Liver (tissue), 9 donors: Measurements from ENCODE around the gene PGAM2. TPM values are rescaled to one million over a fixed set of nuclear protein-coding genes. Genes with fewer than 3 reads are reported as not detected.

ENCODE experiments used
- DNase-seq: peaks from one replicate; pipeline ENCODE4 v3.0.0-alpha.2; 2017; ENCODE audit warnings: low spot score
- H3K27ac ChIP-seq, 2 donors: one replicate each; pipeline ENCODE4 v1.7.0; 2013; ENCODE audit warnings: inconsistent platforms in 2 of 2, low read length in 2 of 2, control low read depth in 1 of 2, low read depth in 1 of 2, mild to moderate bottlenecking in 1 of 2
- H3K27me3 ChIP-seq, 4 donors: one replicate each; pipeline versions ENCODE4 v1.6.1 to v1.7.0; 2013; ENCODE audit warnings: low read length in 3 of 4, inconsistent platforms in 1 of 4, mild to moderate bottlenecking in 1 of 4, moderate library complexity in 1 of 4; ENCODE audit not compliant: control insufficient read depth in 4 of 4, insufficient read depth in 4 of 4
- H3K36me3 ChIP-seq, 4 donors: one replicate each; pipeline versions ENCODE4 v1.6.1 to v1.7.0; 2013; ENCODE audit warnings: low read length in 3 of 4, mild to moderate bottlenecking in 3 of 4, low read depth in 1 of 4, moderate library complexity in 1 of 4; ENCODE audit not compliant: control insufficient read depth in 4 of 4, insufficient read depth in 3 of 4
- H3K4me1 ChIP-seq, 4 donors: one replicate each; pipeline versions ENCODE4 v1.6.1 to v1.7.0; 2013; ENCODE audit warnings: low read length in 3 of 4, mild to moderate bottlenecking in 3 of 4, moderate library complexity in 1 of 4; ENCODE audit not compliant: control insufficient read depth in 4 of 4, insufficient read depth in 4 of 4
- H3K4me3 ChIP-seq, 3 donors: one replicate each; pipeline versions ENCODE4 v1.6.1 to v1.7.0; 2013; ENCODE audit warnings: low read length in 3 of 3, control low read depth in 1 of 3, low read depth in 1 of 3, mild to moderate bottlenecking in 1 of 3
- H3K9ac ChIP-seq, 2 donors: one replicate each; pipeline ENCODE4 v1.7.0; 2013; ENCODE audit warnings: low read length in 2 of 2, mild to moderate bottlenecking in 2 of 2, moderate library complexity in 2 of 2, control low read depth in 1 of 2, low read depth in 1 of 2
- H3K9me3 ChIP-seq, 4 donors: one replicate each; pipeline versions ENCODE4 v1.6.1 to v1.7.0; 2013; ENCODE audit warnings: low read length in 3 of 4; ENCODE audit not compliant: control insufficient read depth in 4 of 4
- EGR1 ChIP-seq, 2 donors: IDR thresholded peaks; 2 replicates each; pipeline ENCODE4 v1.6.1; 2016 to 2018; ENCODE audit warnings: antibody characterized with exemption in 2 of 2, low read depth in 2 of 2
- FOXA1 ChIP-seq: IDR thresholded peaks from 2 replicates; pipeline ENCODE4 v1.6.1; 2016; ENCODE audit warnings: antibody characterized with exemption
- FOXA2 ChIP-seq: IDR thresholded peaks from 2 replicates; pipeline ENCODE4 v1.6.1; 2016; ENCODE audit warnings: antibody characterized with exemption
- GABPA ChIP-seq, 2 donors: IDR thresholded peaks in 1 of 2; conservative IDR thresholded peaks in 1 of 2; 2 replicates each; pipeline ENCODE4 v1.6.1; 2016; ENCODE audit warnings: antibody characterized with exemption in 2 of 2, mild to moderate bottlenecking in 1 of 2, moderate library complexity in 1 of 2
- HNF4A ChIP-seq, 2 donors: conservative IDR thresholded peaks; 2 replicates each; pipeline ENCODE4 v1.6.1; 2016; ENCODE audit warnings: antibody characterized with exemption in 2 of 2, mild to moderate bottlenecking in 2 of 2
- HNF4G ChIP-seq: IDR thresholded peaks from 2 replicates; pipeline ENCODE4 v1.6.1; 2016; ENCODE audit warnings: antibody characterized with exemption
- JUND ChIP-seq, 2 donors: IDR thresholded peaks; 2 replicates each; pipeline ENCODE4 v1.6.1; 2016; ENCODE audit warnings: antibody characterized with exemption in 2 of 2
- NR2F2 ChIP-seq: IDR thresholded peaks from 2 replicates; pipeline ENCODE4 v1.6.1; 2016; ENCODE audit warnings: antibody characterized with exemption
- RAD21 ChIP-seq, 2 donors: IDR thresholded peaks; 2 replicates each; pipeline ENCODE4 v1.6.1; 2016; ENCODE audit warnings: antibody characterized with exemption in 2 of 2, mild to moderate bottlenecking in 2 of 2
- RXRA ChIP-seq, 2 donors: IDR thresholded peaks; 2 replicates each; pipeline ENCODE4 v1.6.1; 2017 to 2018; ENCODE audit warnings: antibody characterized with exemption in 2 of 2, mild to moderate bottlenecking in 1 of 2
- SP1 ChIP-seq: IDR thresholded peaks from 2 replicates; pipeline ENCODE4 v1.6.1; 2018; ENCODE audit warnings: antibody characterized with exemption, mild to moderate bottlenecking
- TAF1 ChIP-seq: conservative IDR thresholded peaks from 2 replicates; pipeline ENCODE4 v1.6.1; 2016; ENCODE audit warnings: antibody characterized with exemption, mild to moderate bottlenecking
- YY1 ChIP-seq: IDR thresholded peaks from 2 replicates; pipeline ENCODE4 v1.6.1; 2016; ENCODE audit warnings: antibody characterized with exemption, mild to moderate bottlenecking
- WGBS: extraction: QIAGEN DNeasy Blood & Tissue Kit; methylation state at CpG from one replicate; pipeline ENCODE4 v1.1.7; 2013; 5-methylcytosine and 5-hydroxymethylcytosine counted together
- polyA plus RNA-seq, 2 donors: library from polyadenylated mRNA; stranded (reverse) in 1 of 2; unstranded in 1 of 2; fragments of 200-250 nt in 1 of 2; fragments of >200 nt in 1 of 2; fragmentation: Nextera tagmentation in 1 of 2; extraction: Ambion mirVana in 1 of 2; gene quantifications; one replicate each; pipeline versions ENCODE4 v1.2.1 to v1.2.3, GENCODE V29; 2013 to 2015
- total RNA-seq, 2 donors: library from RNA; depleted of rRNA; stranded (reverse); fragments of >200 nt; gene quantifications; one replicate each; pipeline ENCODE4 v1.2.3, GENCODE V29; 2014
- TF ChIP-seq, protein P1 (sequence below): IDR thresholded peaks from 2 replicates; pipeline ENCODE4 v1.6.1; 2016; ENCODE audit warnings: antibody characterized with exemption
- TF ChIP-seq, protein P2 (sequence below): IDR thresholded peaks from 2 replicates; pipeline ENCODE4 v1.6.1; 2016; ENCODE audit warnings: antibody characterized with exemption
- TF ChIP-seq, protein P3 (sequence below): IDR thresholded peaks from 2 replicates; pipeline ENCODE4 v1.6.1; 2016; ENCODE audit warnings: antibody characterized with exemption
- TF ChIP-seq, protein P4 (sequence below): fragments of 150-350 bp; IDR thresholded peaks from 2 replicates; pipeline ENCODE4 v1.5.1; 2017; ENCODE audit warnings: improper control_type of control experiment, low read depth, low read length; ENCODE audit not compliant: missing input control
- TF ChIP-seq, protein P5 (sequence below): IDR thresholded peaks from 2 replicates; pipeline ENCODE4 v1.6.1; 2016; ENCODE audit warnings: antibody characterized with exemption, mild to moderate bottlenecking
- donor health status: healthy.
- donor health status: healthy.
- donor health status: healthy.
- donor health status: healthy.
- donor health status: healthy.

Gene PGAM2
- total and polyA plus RNA-seq, 4 donors, result 0.13 to 2.3 (median 0.49) TPM

DNA sequence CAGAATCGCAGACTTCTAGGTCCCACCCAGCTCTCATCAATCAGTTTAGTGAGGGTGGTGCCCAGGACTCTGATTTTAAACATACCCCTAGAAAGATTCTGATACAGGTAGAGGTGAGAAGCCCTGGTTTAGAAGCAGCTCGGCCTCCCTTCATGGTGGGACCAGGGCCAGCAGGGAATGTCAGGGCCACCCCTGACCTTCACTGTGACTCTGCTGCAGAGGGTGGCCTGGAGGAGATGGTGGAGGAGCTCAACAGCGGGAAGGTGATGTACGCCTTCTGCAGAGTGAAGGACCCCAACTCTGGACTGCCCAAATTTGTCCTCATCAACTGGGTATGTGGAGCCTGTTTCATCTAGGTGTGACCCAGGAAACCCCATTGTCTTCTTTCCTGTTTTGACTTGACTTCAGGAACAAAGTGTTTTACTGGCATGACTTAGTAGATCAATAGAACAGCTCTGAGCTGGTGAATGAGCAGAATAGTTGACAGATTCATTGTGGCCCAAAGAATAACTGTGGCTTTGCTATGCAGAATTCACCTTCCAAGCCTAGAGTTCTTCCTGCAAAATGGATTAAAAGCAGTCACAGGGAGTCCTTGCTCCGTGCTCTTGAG is 13.7 kb downstream of the PGAM2 start:
- Histone ChIP-seq H3K4me1 (peaks cover 0 to 5% (median 1%) of the 10 kb centered on the region in 4 donors), H3K9me3 (no peaks in the 10 kb centered on the region), H3K4me3 (no peak overlapping the region), H3K36me3 (peaks cover 12 to 44% (median 25%) of the 10 kb centered on the region in 4 donors), H3K9ac (no peak overlapping the region), H3K27ac (no peak overlapping the region), H3K27me3 (no peaks in the 10 kb centered on the region)
- DNase-seq, result no peak
- TF ChIP-seq YY1 (no peak), TAF1 (no peak), RAD21 (IDR thresholded peaks at IDR 0.05) (no peak), EGR1 (IDR thresholded peaks at IDR 0.05; ENCODE audit: low read depth in 2 of 2) (no peak), HNF4G (no peak), RXRA (IDR thresholded peaks at IDR 0.05) (no peak), FOXA1 (no peak), SP1 (no peak), GABPA (IDR thresholded peaks at IDR 0.05 in 1 of 2, conservative IDR thresholded peaks at IDR 0.05 in 1 of 2) (no peak), FOXA2 (no peak), NR2F2 (no peak), JUND (IDR thresholded peaks at IDR 0.05) (no peak), HNF4A (conservative IDR thresholded peaks at IDR 0.05) (no peak)
- TF ChIP-seq, protein P1, sequence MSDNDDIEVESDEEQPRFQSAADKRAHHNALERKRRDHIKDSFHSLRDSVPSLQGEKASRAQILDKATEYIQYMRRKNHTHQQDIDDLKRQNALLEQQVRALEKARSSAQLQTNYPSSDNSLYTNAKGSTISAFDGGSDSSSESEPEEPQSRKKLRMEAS, result no peak
- TF ChIP-seq, protein P2, sequence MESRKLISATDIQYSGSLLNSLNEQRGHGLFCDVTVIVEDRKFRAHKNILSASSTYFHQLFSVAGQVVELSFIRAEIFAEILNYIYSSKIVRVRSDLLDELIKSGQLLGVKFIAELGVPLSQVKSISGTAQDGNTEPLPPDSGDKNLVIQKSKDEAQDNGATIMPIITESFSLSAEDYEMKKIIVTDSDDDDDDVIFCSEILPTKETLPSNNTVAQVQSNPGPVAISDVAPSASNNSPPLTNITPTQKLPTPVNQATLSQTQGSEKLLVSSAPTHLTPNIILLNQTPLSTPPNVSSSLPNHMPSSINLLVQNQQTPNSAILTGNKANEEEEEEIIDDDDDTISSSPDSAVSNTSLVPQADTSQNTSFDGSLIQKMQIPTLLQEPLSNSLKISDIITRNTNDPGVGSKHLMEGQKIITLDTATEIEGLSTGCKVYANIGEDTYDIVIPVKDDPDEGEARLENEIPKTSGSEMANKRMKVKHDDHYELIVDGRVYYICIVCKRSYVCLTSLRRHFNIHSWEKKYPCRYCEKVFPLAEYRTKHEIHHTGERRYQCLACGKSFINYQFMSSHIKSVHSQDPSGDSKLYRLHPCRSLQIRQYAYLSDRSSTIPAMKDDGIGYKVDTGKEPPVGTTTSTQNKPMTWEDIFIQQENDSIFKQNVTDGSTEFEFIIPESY, result no peak
- TF ChIP-seq, protein P3, sequence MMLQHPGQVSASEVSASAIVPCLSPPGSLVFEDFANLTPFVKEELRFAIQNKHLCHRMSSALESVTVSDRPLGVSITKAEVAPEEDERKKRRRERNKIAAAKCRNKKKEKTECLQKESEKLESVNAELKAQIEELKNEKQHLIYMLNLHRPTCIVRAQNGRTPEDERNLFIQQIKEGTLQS, result no peak
- TF ChIP-seq, protein P4, sequence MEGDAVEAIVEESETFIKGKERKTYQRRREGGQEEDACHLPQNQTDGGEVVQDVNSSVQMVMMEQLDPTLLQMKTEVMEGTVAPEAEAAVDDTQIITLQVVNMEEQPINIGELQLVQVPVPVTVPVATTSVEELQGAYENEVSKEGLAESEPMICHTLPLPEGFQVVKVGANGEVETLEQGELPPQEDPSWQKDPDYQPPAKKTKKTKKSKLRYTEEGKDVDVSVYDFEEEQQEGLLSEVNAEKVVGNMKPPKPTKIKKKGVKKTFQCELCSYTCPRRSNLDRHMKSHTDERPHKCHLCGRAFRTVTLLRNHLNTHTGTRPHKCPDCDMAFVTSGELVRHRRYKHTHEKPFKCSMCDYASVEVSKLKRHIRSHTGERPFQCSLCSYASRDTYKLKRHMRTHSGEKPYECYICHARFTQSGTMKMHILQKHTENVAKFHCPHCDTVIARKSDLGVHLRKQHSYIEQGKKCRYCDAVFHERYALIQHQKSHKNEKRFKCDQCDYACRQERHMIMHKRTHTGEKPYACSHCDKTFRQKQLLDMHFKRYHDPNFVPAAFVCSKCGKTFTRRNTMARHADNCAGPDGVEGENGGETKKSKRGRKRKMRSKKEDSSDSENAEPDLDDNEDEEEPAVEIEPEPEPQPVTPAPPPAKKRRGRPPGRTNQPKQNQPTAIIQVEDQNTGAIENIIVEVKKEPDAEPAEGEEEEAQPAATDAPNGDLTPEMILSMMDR, result no peak
- TF ChIP-seq, protein P5, sequence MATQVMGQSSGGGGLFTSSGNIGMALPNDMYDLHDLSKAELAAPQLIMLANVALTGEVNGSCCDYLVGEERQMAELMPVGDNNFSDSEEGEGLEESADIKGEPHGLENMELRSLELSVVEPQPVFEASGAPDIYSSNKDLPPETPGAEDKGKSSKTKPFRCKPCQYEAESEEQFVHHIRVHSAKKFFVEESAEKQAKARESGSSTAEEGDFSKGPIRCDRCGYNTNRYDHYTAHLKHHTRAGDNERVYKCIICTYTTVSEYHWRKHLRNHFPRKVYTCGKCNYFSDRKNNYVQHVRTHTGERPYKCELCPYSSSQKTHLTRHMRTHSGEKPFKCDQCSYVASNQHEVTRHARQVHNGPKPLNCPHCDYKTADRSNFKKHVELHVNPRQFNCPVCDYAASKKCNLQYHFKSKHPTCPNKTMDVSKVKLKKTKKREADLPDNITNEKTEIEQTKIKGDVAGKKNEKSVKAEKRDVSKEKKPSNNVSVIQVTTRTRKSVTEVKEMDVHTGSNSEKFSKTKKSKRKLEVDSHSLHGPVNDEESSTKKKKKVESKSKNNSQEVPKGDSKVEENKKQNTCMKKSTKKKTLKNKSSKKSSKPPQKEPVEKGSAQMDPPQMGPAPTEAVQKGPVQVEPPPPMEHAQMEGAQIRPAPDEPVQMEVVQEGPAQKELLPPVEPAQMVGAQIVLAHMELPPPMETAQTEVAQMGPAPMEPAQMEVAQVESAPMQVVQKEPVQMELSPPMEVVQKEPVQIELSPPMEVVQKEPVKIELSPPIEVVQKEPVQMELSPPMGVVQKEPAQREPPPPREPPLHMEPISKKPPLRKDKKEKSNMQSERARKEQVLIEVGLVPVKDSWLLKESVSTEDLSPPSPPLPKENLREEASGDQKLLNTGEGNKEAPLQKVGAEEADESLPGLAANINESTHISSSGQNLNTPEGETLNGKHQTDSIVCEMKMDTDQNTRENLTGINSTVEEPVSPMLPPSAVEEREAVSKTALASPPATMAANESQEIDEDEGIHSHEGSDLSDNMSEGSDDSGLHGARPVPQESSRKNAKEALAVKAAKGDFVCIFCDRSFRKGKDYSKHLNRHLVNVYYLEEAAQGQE, result no peak
- 95% methylated on average over 5 of the region's 5 CpGs for WGBS
